Kidney tubule cell (primary cell): ENCODE measurements around the gene ERG.

Source experiments
- DNase-seq: peaks from one replicate; pipeline ENCODE4 v3.0.0-alpha.2; 2018; ENCODE audit warnings: low spot score

The ERG gene

DNA sequence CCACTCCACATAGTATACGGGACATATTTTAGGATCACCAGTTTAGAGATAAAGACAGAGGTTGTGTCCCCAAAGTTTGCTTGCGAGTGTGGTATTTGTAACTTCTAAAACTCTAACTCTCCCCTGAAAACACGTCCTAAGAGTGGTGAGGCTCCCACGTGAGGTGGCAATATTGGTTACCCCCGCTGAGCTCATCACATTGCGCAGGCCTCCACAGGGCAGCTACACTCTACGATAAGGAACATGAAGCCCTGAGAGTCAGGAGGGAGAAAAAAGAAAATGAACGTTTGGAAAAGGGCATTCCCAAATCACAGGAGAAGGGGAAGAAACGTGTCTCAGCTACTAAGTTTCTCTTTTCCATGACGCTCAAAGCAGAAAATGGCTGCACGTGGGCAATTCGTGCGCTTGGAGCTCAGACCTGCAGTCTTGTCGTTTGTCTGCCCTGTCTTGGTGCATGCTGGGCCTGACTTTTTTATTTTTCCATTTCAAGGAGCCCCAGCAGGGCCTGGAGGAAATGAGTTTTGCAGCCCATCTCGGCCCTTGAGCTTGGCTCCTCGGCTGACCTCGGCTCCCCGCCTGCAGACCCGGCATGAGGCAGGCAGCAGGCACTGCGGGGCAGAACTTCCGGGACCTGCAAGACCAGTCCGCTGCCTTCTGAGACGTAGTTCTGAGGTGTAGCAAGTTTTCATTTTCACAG lies 25.7 kb downstream of the ERG start:
- no peak for DNase-seq

DNA sequence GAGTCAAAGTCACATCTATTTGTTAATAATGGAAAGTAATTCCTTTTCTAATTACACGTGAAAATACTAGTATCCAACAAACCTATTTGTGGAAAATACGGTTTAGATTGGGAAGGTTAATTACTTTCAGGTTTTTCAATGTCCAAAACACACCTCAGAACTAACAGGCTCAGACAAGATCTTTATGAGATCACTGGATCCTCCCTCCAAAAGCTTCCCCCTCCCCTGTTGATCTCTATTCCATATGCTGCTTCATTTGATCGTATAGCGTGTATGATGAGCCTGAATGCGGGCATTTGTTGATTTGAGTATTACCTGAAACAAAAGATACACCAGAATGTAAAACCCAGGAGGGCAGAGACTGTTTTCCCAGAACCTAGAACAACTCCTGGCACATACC lies 26.5 kb downstream of the ERG start:
- DNase-seq = no peak

DNA sequence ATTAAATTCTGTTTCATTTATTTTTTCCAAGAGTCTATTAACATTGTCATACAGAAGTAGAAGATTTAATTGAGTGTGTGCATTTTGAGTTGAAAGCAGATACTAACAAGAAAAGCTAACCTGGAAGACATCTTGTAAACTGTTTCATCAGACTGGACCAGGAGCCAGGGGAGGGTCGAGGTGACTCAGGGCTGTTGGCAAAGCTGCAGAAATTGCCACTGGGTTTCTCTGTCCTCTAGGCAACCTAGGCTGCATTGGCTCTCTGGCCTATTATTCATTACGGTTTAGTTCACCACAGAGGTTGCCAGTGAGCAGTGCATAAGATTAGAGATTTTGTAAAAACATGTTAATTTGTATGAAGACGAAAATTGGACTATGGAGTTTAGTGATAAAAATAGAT lies 27.5 kb downstream of the ERG start:
- DNase-seq = peak; percentile 35

DNA sequence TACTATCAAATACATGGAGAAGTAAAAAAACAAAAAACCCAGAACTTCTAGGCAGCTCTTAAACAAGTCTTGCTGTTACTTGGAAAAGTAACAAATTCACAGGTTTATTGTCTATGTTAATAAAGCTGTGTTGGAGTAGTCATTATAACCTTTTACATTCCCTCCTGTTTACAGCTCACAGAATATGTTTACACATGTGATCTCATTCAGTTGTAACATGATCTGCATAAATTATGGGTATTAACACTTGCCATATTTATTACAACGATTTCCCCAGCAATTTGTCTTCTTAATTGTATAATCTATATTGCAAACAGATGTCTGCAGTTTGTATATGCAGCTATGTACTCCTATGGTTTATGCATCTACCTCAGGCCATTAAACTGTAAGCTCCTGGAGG lies 28.6 kb downstream of the ERG start:
- DNase-seq = no peak

DNA sequence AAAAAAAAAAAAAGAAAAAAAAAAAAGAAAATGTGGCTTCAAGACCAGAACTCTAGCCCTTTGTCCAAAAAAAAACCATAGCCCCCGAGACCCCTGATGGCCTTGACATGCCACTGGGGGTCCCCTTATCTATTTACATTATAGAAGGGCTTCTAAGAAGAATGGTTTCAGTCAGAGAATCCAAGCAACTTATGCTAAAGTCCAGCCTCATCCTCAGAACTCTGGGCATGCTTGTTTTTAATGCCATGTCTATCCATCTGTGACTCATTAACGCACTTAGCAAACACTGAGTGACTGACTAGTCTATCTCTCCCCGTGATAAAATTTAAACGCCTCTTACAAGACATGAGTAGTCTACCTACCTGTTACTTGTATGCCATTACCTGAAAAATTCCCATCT lies 29.3 kb downstream of the ERG start:
- DNase-seq = peak; percentile 15

- no peak for DNase-seq
Observed at GRCh38 chr21:38467911-38468310, 30.4 kb downstream of the ERG start.

- DNase-seq = no peak
Observed at GRCh38 chr21:38467374-38467773, 30.9 kb downstream of the ERG start.

- no peak for DNase-seq
Observed at GRCh38 chr21:38460171-38460742, 38.0 kb downstream of the ERG start.

- DNase-seq = no peak
Observed at GRCh38 chr21:38459490-38459889, 38.8 kb downstream of the ERG start.

GRCh38 chr21:38455403-38455802 lies 42.9 kb downstream of the ERG start:
- DNase-seq = no peak

DNA sequence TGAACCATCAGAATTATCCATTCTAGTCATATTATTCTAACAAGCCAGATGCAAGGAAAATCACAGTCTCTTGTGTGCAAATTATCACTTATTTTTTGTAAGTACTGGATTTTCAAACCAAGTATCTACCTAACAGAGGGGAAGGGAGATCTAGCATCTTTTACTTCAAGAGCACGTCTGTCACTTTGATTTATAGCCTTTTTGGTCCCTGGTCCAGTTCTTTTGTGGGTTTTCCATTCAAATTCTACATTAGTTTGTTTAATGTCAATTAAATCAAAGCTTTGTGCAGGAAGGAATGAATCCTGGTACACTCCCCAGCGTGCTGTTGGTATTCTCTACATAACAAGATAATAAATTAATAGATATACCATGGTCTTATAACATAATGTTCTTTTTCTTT lies 43.6 kb downstream of the ERG start:
- DNase-seq = no peak

GRCh38 chr21:38454161-38454560 lies 44.1 kb downstream of the ERG start:
- no peak for DNase-seq

GRCh38 chr21:38448671-38449385 lies 49.4 kb downstream of the ERG start:
- no peak for DNase-seq

DNA sequence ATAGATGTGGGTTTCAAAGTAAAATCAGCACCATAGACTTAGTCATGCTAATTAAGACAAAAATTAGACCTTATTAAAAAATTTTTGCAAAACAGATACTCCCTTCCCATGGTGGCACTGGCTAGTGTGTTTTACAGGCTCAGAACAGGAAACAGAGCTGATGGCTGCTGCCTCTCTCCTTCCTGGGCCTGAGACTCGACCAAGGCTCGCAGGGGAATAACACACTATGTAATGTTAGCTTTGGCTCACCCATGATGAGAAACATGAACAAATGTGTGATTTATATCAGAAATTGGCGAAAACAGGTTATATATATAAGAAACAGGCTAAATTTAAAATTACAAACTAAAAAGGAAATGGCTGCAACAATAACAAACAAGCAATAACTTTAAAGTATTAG lies 50.7 kb downstream of the ERG start:
- no peak for DNase-seq

DNA sequence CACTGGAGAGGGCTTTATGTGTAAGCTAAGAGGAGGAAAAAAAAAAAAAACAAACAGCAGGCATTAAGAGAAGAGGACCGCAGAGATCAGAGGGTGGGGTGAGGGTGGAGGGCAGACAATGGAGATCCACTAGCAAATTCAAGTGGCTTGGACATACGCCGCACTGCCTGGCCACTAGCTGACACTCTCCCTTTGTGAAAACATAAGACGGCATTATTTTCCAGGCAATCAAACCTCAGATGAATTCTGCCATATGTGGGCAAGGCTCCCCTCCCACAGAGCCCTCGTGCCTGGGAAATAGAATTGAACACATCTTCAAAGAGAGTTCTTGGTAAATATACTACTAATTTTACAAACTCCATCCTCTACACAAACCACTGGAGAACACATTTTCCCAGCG lies 53.6 kb downstream of the ERG start:
- no peak for DNase-seq

DNA sequence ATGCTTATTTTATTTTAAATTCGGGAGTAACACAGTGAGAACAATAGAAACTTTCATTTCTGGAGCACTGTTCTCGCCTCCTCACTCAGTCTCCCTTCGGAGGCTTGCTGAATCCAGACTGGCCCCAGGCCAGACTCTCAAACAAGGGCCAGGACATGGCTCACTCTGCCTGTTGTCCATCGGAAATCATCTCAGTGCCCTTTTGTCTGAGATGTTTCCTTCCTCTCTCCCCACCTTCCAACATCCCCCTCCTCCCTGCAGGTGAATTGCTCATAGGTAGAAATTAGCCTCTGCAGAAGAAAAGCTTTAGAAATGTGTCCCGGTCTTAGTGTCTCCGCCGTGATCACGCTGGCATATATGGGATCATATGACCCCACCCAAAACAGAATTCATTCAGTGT lies 55.2 kb downstream of the ERG start:
- DNase-seq = no peak

DNA sequence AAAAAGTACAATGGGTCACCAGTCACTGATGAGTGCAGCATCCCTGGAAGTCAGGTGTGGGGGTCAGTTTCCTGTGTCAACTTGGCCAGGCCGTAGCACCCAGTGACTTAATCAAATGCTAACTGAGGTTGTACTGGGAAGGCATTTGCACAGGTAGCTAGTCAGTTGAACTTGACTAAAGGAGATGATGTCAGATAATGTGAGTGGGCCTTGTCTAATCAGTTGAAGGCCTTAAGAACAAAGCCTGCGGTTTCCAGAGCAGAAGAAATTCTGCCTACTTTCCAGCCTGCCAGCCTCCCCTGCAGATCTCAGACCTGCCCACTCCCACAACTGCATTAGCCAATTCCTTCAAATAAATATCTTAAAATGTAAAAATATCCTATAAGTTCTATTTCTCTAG lies 57.1 kb downstream of the ERG start:
- DNase-seq = no peak

- peak; percentile 85 for DNase-seq
Observed at GRCh38 chr21:38440746-38441145, 57.5 kb downstream of the ERG start.

GRCh38 chr21:38439957-38440356 lies 58.3 kb downstream of the ERG start:
- no peak for DNase-seq

DNA sequence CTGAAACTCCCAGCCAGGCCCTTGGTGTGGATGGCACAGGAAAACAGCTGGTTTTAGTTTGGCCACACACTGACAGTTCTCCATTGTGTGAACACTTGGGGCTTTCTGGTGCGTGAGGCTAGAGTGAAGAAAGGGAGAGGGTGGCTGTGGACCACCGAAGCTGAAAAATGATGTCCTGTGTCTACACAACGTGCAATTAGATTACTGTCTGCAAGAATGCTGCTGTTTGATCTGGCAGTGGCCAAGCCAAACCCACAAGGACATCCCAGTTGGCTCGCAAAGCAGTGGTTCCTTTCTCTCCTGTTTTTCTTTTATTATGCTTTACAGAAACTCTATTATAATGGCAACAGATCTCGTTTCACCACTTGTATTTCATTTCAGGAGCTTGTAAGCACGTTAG lies 58.9 kb downstream of the ERG start:
- DNase-seq = no peak

DNA sequence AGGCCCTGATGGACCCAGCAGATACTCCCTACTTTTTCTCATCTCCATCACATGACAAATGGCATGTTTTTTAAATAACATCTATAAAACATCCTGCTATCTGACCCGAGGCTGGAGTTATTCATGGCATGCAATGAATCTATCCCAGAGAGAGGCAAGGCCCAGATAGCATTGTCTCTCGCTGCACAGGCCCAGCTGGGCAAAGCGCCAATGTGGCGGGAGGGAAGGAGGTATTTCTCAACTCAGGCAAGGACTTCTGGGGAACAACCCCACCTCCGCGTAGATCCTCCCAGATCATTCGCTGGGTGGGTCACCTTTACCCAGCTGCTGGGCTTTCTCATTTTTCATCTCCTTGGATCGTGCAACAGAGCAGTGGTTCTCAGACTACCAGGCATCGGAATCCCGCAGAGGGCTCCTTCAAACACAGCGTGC lies 59.8 kb downstream of the ERG start:
- DNase-seq = peak; percentile 55

GRCh38 chr21:38436341-38436740 lies 61.9 kb downstream of the ERG start:
- no peak for DNase-seq

DNA sequence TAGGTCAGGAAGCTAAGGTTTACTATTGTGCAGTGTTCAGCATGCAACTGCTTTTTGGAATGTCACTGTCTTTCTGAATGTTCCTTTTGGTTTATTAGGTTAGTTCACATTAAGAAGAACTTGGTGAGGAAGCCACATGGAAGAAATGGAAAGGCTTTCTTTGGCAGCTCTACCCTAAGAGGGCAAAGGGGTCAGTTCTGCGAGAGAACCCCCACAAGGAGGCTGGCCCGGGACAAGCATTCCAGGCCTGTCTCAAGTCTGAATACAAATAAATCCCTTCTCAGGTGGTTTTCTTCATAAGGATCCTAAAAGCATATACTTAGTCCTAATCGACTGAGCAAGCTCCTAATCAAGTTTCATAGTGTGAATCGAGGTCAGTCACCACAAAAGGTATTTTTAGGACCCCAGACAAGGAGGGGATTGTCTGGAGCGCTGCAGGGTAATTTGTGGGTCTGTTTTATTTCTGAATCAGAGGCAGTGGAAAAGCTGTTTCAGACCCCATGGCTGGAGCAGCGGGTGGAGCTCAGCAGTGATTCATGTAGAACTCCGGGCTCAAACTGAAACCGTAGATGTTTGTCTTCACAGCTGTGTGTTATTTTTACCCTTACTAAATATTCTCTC lies 63.3 kb downstream of the ERG start:
- DNase-seq = peak; percentile 36
